Ovary (tissue), 3 donors: ENCODE data around the gene CEND1.

Experiments
- EP300 ChIP-seq: sonication (generic); formaldehyde crosslinking; IDR thresholded peaks from one replicate; pipeline ENCODE4 v1.6.1; 2017; ENCODE audit warnings: antibody characterized with exemption
- POLR2A ChIP-seq: fragments of 450-650 bp; IDR thresholded peaks from one replicate; pipeline ENCODE4 v1.6.1; 2017; ENCODE audit warnings: antibody characterized with exemption, mild to moderate bottlenecking, moderate library complexity
- TF ChIP-seq, protein P1 (sequence below), 3 donors: fragments of 450-650 bp in 2 of 3; fragments of 200-600 bp in 1 of 3; IDR thresholded peaks; one replicate each; pipeline versions ENCODE4 v1.5.1 to v1.8.0; 2016 to 2022; ENCODE audit warnings: antibody characterized with exemption in 3 of 3, mild to moderate bottlenecking in 1 of 3
- donor health status: DM: no; HTN: no; CAD: no.

DNA sequence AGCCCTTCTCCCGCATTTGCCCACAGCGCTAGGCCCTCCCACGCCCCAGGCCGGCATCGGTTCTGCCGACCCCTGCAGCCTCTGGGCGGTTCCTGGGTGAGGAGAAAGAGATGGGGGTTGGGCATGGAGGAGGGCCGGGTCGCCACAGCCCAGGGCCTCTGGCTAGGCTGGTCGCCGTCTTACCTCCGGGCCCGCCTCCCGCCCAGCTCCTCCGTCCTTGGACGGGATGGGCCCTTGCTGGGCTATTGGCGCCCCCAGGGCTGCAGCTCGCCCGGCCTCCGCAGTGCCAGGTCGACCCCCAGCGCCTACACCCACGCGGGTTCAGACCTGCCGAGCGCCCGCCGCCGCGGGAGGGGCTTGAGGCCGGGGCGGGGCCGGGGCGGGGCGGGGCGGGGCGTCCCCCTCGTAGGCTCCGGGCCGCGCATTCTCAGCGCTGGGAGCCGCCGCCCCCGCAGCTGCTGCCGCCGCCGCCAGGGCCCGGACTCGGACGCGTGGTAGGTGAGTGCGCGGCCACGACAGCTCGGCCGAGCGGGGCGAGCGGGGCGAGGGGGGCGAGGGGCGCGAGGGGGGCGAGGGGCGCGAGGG lies 42.7 kb upstream of the CEND1 start, which contains the start of gene CD151:
- TF ChIP-seq, protein P1, sequence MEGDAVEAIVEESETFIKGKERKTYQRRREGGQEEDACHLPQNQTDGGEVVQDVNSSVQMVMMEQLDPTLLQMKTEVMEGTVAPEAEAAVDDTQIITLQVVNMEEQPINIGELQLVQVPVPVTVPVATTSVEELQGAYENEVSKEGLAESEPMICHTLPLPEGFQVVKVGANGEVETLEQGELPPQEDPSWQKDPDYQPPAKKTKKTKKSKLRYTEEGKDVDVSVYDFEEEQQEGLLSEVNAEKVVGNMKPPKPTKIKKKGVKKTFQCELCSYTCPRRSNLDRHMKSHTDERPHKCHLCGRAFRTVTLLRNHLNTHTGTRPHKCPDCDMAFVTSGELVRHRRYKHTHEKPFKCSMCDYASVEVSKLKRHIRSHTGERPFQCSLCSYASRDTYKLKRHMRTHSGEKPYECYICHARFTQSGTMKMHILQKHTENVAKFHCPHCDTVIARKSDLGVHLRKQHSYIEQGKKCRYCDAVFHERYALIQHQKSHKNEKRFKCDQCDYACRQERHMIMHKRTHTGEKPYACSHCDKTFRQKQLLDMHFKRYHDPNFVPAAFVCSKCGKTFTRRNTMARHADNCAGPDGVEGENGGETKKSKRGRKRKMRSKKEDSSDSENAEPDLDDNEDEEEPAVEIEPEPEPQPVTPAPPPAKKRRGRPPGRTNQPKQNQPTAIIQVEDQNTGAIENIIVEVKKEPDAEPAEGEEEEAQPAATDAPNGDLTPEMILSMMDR (IDR thresholded peaks at IDR 0.05), result no peak
- no peak for TF ChIP-seq POLR2A
- TF ChIP-seq EP300, result no peak
